GM18511 (cell line): Measurements from ENCODE around the gene CETN1.

Source experiments
- ATAC-seq: cut with Tn5 transposase; IDR thresholded peaks from one replicate; pipeline ENCODE4 v1.9.1; 2021; ENCODE audit warnings: mild to moderate bottlenecking, moderate library complexity; ENCODE audit not compliant: unreplicated experiment

Gene CETN1

GRCh38 chr18:580154-580553, at the start of gene CETN1:
TSS of gene CETN1 (plus strand) at chr18:580380. CDS start at chr18:580409, 29 bp downstream.
- ATAC-seq: no peak

DNA sequence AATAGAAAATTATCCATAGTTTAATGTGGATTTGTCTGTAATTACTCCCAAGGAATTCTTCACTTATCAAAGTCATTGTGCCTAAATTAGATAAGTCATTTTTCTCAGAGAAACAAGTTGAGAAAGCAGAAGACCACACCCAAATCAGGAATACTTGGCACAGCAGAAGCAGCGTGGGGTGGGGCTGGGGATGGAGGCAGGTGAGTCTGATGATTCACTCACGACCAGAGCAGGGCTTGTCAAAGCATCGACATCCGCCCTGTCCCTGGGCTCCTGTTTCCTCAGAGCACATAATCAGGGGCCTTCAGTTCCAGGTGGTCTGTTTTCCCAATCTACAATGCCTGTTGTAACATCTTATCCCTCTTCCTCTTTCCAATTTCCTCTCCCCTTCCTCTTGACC, 48.2 kb upstream of the CETN1 start:
- no peak for ATAC-seq

DNA sequence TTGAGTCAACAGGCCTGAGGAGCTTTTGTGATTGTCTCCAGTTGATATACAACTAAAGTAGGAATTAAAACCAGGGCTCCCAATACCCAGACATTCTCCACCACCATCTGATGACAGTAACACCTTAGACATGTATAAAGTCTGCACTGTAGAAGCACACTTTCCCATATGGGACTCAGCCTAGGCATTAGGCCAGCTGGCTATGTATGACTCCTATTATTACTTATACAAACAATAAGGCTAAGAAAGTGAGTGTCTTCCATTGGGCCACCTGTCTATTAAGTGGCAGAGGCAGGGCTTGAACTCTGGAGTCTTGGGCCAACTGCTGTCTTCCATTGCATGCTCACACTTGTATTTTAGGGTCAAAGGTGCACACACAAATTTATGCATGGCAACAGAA, 47.5 kb upstream of the CETN1 start:
- ATAC-seq: no peak

GRCh38 chr18:533995-534601, 46.1 kb upstream of the CETN1 start:
- no peak for ATAC-seq

- ATAC-seq: no peak
Observed at GRCh38 chr18:543447-544078, 36.6 kb upstream of the CETN1 start.

DNA sequence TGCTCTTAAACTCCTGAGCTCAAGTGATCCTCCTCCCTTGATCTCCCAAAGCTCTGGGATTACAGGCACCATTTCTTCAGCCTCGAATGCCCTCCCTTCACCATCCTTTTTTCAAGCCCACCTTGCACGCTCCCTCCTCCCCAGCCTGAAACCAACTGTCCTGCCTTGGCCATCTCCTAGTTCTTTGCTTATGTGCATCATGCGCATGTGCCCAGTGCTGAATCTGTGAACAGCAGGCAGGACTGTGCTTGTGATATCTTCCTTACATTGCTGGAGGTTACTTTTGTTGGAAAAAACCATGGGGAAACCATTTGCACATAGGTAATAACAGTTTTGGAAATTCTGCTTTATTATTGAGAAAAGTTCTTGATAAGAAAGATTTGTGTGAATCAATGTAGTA, 30.2 kb upstream of the CETN1 start:
- ATAC-seq: no peak

- peak; percentile 98 for ATAC-seq
Observed at GRCh38 chr18:551404-552061, 28.6 kb upstream of the CETN1 start.

DNA sequence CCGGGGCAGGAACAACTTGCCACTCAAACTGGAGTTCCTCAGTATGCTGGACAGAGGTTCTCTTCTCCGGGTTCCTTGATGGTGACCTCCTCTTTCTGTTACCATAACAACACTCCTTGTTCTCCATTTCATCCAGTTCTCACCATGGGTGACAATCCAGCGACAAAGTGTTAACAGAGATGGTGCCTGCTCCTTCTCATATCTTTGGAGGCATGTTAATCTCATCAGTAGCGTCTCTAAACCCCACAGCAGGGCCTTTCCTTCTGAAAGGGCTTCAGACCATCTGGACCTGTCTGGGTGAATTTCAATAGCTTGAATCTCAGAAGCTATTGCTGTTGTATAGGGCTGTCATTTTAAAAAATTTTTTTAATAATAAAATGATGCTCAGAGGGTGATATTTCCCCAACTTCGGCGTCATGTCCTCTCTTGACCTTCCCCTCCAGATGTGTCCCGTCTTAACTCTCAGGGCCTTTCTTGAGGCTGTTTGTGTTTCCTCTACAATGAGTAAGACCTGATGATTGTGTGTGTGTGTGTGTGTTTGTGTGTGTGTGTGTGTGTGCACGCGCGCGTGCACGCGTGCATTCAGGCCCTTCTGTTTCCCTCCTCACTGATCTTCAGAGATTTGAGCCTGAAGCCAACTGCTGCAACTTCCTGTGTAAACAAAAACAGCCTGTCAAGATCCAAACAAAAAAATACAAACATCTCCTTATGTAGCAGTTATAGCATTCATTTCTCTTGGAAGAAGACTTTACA, 24.3 kb upstream of the CETN1 start:
- no peak for ATAC-seq

GRCh38 chr18:564708-565561, 15.2 kb upstream of the CETN1 start:
- no peak for ATAC-seq

DNA sequence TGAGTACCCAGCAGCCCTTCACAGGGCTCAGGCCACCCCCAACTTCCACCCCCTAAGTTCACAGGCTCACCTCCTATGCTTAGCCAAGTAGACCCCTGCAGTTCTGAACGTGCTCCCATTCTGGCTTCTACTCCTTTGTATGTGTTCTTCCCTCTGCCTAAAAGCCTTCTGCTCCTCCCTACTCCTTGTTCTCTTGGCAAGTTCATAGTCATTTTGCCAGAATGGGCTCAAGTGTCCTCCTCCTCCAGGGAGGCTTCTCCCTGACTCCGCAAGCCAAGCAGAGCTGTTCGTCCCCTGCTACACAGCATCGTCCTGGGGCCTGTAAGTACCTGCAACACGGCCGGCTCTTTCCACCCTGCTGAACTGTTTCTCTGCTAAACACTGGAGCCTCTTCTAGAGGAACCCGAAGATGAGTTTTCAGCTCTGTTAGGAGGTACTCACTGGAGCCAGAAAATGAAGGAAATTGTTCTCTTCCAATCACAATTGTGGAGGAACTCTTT, 14.6 kb upstream of the CETN1 start:
- ATAC-seq: no peak

GRCh38 chr18:567122-567521, 13.1 kb upstream of the CETN1 start:
- no peak for ATAC-seq

GRCh38 chr18:568731-569130, 11.4 kb upstream of the CETN1 start:
- no peak for ATAC-seq

DNA sequence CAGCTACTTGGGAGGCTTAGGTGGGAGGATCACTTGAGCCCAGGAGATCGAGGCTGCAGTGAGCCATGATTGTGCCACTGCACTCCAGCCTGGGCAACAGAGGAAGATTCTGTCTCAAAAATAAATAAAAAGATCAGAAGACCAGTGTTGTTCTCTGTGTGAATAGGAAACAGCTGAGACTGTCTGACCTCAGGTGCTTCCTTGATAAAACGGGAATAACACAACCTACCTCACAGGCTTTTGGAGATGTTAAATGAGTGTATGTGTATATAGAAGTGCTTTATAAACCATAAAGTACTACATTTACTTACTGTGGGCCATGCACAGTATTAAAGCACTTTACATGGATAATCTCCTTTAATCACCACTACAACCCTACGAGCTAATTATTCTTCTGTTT, 9.9 kb upstream of the CETN1 start:
- no peak for ATAC-seq

- ATAC-seq: no peak
Observed at GRCh38 chr18:570697-571096, 9.5 kb upstream of the CETN1 start.

DNA sequence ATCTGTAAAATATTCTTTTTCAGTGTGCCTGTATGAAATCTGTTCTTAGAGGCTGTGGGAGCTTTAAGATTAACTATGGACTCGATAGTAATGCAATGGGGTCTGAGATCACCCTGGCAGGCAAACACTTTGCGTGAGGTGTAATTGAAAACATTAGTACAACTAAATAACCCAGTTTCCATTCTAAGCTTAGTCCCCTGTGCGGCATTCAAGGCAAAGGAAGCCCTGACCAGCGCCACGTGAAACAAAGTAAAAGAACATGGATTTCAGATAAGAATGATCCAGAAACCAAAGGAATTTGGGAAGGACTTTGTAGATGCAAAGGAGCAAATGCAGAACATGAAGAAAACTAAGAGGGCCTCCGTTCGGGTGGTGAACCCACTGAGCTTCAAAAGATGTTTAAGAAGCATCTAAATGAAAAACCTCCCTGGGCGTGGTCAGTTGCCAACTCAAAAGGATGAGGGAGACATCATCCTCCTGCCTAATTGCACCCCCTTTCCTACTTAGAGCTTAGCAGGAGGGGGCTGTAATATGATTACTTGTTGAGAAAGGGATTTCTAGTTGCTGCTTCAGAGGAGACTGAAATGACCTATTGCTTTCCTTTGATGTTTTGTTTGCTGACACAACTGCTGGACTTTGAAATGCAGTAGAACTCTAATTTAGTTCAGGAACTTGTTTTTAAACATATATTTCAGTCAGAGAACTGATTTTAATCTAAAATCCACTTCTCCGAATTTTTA, 7.9 kb upstream of the CETN1 start:
- ATAC-seq: no peak

GRCh38 chr18:572831-573289, 7.3 kb upstream of the CETN1 start:
- no peak for ATAC-seq

- no peak for ATAC-seq
Observed at GRCh38 chr18:573385-573784, 6.8 kb upstream of the CETN1 start.

GRCh38 chr18:574149-574860, 5.9 kb upstream of the CETN1 start:
- ATAC-seq: no peak
